ENCODE results near the gene AHR.
A peak's percentile ranks its signal among the peaks of the same experiment; 100 is the strongest.

Gene AHR

GRCh38 chr7:17298102-17298839 is at the start of gene AHR:
Gene AHR, plus strand, starts transcription at chr7:17298652. Its CDS starts 613 bp downstream, at chr7:17299265.
- DNase-seq (ENCODE audit: insufficient read length, low spot score) (peak; percentile 81), FAIRE-seq (peak; percentile 80)

GRCh38 chr7:17253885-17254284 is 44.6 kb upstream of the AHR start:
- FAIRE-seq, result no peak
- no peak for DNase-seq (ENCODE audit: insufficient read length, low spot score)

- no peak for FAIRE-seq
Observed at GRCh38 chr7:17255926-17256325, 42.5 kb upstream of the AHR start.

DNA sequence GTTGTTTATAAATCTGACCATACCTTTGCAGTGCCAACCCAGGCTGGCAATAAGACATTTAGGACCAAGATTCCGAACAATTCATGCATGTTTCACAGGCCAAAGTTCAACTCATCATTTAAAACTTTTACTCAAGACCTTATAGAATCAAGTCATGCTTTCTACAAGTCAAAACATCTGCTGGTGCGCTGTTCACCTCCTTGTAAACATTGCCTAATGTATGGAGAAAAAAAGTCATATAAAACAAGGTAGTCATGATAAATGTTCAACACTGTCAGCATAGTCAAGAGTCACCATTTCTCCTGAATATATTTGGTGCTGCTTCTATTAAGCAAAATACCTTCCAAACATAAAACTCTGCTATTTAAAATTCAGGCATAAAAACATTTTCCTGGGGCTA is 42.1 kb upstream of the AHR start:
- no peak for FAIRE-seq
- DNase-seq (ENCODE audit: insufficient read length, low spot score), result no peak

More at GRCh38 chr7:17255926-17256325, 42.5 kb upstream of the AHR start:
- no peak for DNase-seq (ENCODE audit: insufficient read length, low spot score)

DNA sequence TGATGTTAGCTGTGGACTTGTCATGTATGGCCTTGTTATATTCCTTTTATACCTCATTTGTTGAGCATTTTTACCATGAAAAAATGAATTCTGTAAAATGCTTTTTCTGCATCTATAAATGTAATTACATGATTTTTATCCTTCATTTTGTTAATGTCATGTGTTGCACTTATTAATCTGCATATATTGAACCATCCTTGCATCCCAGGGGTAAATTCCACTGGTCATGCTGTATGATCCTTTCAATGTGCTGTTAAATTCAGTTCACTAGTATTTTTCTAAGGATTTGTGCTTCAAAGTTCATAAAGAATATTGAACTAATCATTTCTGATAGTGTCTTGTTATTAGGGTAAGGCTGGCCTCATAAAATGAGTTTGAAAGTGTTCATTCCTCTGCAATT is 31.9 kb upstream of the AHR start:
- no peak for DNase-seq (ENCODE audit: insufficient read length, low spot score)
- FAIRE-seq, result no peak

- FAIRE-seq, result no peak
- DNase-seq (ENCODE audit: insufficient read length, low spot score), result no peak
Observed at GRCh38 chr7:17269341-17270221, 28.9 kb upstream of the AHR start.

GRCh38 chr7:17274551-17275245 is 23.8 kb upstream of the AHR start:
- peak; percentile 41 for DNase-seq (ENCODE audit: insufficient read length, low spot score)
- FAIRE-seq, result no peak

DNA sequence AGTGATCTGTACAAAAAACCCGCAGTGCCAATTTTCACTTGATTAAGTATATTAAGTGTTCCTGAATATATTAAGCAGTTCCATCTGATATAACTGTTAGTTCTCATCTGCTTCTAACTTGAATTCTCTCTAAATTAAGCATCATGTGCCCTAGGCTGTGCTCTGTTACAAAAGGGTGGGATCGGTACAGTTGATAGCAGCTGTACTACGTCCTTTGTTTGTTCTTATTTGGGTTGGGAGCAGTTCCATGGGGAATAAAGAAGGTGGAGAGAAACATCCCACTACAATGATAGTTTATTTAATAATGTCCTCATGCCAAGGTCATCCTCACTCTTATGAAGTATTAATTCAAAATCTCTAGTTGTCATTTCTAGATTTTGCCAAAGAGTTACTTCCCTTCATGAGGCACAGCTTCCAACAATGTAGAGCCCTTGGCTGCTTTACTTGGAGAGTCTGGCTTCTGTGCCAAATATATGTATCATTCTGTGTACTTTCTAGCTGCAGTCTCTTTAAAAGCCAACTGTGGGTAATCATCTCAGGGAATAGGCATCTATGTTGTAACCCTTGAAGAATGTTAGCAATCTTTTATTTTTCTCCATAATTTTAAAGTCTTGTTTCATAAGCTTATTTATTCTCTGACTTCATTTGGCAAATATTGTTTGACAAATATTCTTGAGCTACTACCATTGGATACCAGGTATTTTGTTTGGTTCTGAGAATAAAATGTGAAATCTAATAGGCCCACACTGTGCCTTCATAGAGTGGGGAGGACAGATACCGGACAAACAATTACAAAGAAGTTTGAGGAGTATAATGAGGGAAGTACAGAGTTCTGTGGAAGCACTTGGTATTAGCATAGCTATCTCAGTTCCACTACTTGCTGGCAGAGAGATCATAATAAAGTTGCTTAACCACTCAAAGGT is 22.4 kb upstream of the AHR start:
- DNase-seq (ENCODE audit: insufficient read length, low spot score), result peak; percentile 35
- no peak for FAIRE-seq

DNA sequence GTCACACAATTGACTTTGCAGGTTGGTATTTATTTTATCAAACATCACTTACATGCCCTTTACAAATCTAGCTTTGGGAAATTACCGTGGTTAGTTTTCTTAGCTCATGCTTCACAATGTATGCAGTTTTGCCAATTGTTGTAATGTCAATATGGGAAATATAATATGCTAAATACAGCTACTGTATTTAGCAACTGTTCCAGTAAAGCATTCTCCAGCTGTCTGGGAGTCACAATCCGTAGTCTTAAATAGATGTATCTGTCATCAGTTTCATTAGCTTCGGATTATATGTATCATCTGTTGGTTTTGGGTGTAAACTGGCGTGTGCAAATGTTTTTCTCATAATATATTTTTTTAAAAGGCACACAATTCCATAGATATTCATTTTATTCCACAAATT is 19.4 kb upstream of the AHR start:
- no peak for FAIRE-seq
- no peak for DNase-seq (ENCODE audit: insufficient read length, low spot score)

DNA sequence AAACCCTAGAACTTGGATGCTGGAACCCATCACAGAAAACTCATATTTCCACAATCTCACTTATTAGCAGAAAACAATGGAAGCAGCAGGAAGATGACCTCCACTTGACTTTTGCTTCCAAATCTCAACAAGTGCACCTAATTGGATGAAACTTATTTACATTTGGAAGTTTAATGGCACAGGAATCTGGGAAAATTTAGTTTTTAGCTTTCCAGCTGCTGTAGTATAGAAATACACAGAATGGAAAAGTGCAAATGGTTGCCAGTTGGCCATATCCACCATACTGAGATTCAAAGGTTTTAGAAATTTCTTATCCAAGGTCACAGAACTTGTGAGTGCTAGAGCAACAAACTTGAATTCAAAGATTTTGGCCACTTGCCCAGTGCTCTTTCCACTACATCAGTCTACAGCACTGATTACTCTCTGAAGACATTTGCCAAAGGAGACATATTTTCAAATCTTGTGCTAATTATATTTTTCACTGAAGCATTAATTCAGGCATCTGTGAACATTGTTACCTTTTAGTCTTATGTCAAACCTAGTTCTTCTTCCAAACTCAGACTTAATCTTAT is 9.3 kb upstream of the AHR start:
- FAIRE-seq, result no peak
- DNase-seq (ENCODE audit: insufficient read length, low spot score), result no peak

GRCh38 chr7:17292843-17293242 is 5.6 kb upstream of the AHR start:
- FAIRE-seq, result no peak
- no peak for DNase-seq (ENCODE audit: insufficient read length, low spot score)

DNA sequence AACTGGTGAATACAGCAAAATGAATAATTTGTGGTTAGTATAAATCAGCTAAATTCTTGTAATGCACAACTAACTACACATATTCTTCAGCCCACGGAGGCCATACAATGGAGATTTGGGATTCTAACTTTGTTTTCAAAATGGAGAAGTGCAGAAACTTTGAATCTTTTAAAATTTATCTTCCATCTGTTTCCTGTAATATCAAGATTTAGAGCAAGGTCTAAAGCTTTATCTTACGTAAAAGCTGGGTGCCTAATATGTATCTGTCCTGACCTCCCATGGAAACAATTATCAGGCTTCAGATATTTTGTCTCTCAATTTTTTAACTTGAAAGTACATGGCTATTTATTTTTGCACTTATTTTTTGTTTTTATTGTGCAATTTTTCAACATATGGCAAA is 5.0 kb upstream of the AHR start:
- FAIRE-seq (no peak), DNase-seq (ENCODE audit: insufficient read length, low spot score) (no peak)

- FAIRE-seq (no peak), DNase-seq (ENCODE audit: insufficient read length, low spot score) (no peak)
Observed at GRCh38 chr7:17297243-17297642, 1.2 kb upstream of the AHR start.

DNA sequence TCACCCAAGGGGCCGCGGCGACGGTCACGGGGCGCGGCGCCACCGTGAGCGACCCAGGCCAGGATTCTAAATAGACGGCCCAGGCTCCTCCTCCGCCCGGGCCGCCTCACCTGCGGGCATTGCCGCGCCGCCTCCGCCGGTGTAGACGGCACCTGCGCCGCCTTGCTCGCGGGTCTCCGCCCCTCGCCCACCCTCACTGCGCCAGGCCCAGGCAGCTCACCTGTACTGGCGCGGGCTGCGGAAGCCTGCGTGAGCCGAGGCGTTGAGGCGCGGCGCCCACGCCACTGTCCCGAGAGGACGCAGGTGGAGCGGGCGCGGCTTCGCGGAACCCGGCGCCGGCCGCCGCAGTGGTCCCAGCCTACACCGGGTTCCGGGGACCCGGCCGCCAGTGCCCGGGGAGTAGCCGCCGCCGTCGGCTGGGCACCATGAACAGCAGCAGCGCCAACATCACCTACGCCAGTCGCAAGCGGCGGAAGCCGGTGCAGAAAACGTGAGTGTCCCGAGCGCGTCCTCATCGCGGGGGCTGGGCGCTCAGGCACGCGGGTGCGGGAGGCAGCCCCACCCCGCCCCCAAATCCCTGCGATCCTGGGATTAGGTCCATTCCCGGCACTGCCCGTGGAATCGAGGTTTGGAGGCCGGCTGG is 509 bp downstream of the AHR start:
- peak; percentile 14 for DNase-seq (ENCODE audit: insufficient read length, low spot score)
- FAIRE-seq, result no peak

GRCh38 chr7:17299483-17299991 is 1.1 kb downstream of the AHR start:
- FAIRE-seq (no peak), DNase-seq (ENCODE audit: insufficient read length, low spot score) (no peak)

- FAIRE-seq, result no peak
- DNase-seq (ENCODE audit: insufficient read length, low spot score), result no peak
Observed at GRCh38 chr7:17300012-17300411, 1.6 kb downstream of the AHR start.

DNA sequence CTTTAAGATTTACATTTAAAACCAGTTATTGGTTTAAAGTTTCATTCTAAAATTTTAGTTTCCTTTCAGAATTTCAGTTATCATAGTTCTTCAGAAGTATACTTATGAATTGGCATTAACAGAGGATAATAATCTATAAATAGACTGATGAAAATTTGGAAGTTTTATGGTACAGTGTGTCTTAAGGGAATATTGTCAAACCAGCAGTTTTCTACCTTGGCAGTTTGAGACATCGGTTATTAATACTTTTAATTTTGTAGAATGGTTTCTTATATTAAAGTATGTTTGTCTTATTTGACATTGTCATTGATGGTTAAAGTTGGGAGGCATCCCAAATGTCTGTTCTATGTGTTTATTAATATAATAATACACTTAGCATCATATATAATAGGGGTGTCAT is 2.0 kb downstream of the AHR start:
- no peak for DNase-seq (ENCODE audit: insufficient read length, low spot score)
- no peak for FAIRE-seq

- FAIRE-seq (no peak), DNase-seq (ENCODE audit: insufficient read length, low spot score) (no peak)
Observed at GRCh38 chr7:17301471-17302456, 3.3 kb downstream of the AHR start.

Data from HTR-8/SVneo (cell line).